Neural cell (in vitro differentiated cells): ENCODE results near the gene ZCCHC10. TPM values are rescaled to one million over a fixed set of nuclear protein-coding genes. Genes with fewer than 3 reads are reported as not detected.

Experiments
- H2AFZ ChIP-seq: fragments of 200-600, 300-800 bp; sonication (generic), shearing (Covaris generic); 2 replicates; pipeline ENCODE4 v1.6.0; 2014; ENCODE audit warnings: low read depth, mild to moderate bottlenecking, antibody characterized with exemption, low read length, moderate library complexity
- H3F3A ChIP-seq: fragments of 200-600 bp; shearing (Covaris generic); 2 replicates; pipeline ENCODE4 v1.6.1; 2016; ENCODE audit warnings: mild to moderate bottlenecking, moderate library complexity, mixed read lengths, antibody characterized with exemption, low read length; ENCODE audit not compliant: insufficient read depth, poor library complexity, severe bottlenecking
- H3K27ac ChIP-seq: fragments of 200-600, 300-800 bp; sonication (generic), shearing (Covaris generic); 2 replicates; pipeline ENCODE4 v1.5.1; 2014; ENCODE audit warnings: mild to moderate bottlenecking, low read length, moderate library complexity
- H3K27me3 ChIP-seq: fragments of 300-800, 200-600 bp; sonication (generic), shearing (Covaris generic); 2 replicates; pipeline ENCODE4 v1.6.0; 2014; ENCODE audit warnings: mild to moderate bottlenecking, low read depth, low read length, moderate library complexity; ENCODE audit not compliant: insufficient read depth
- H3K36me3 ChIP-seq: fragments of 300-800, 200-600 bp; sonication (generic), shearing (Covaris generic); 2 replicates; pipeline ENCODE4 v1.5.1; 2014; ENCODE audit warnings: mild to moderate bottlenecking, antibody characterized with exemption, low read length, moderate library complexity; ENCODE audit not compliant: insufficient read depth
- H3K4me2 ChIP-seq: fragments of 300-800, 200-600 bp; sonication (generic), shearing (Covaris generic); 2 replicates; pipeline ENCODE4 v1.6.0; 2014; ENCODE audit warnings: mild to moderate bottlenecking, low read length
- H3K4me3 ChIP-seq: fragments of 300-800, 200-600 bp; sonication (generic), shearing (Covaris generic); 2 replicates; pipeline ENCODE4 v1.5.1; 2014; ENCODE audit warnings: mild to moderate bottlenecking, low read length, moderate library complexity
- H3K79me2 ChIP-seq: fragments of 200-600 bp; shearing (Covaris generic); replicated peaks from 2 replicates; pipeline ENCODE4 v1.6.0; 2014; ENCODE audit warnings: mild to moderate bottlenecking, low read length, moderate library complexity; ENCODE audit not compliant: insufficient read depth
- H3K9ac ChIP-seq: fragments of 300-800, 200-600 bp; sonication (generic), shearing (Covaris generic); 2 replicates; pipeline ENCODE4 v1.6.1; 2016; ENCODE audit warnings: mild to moderate bottlenecking, low read length, mixed read lengths
- H3K9me2 ChIP-seq: fragments of 200-600 bp; shearing (Covaris generic); 2 replicates; pipeline ENCODE4 v1.6.1; 2016; ENCODE audit warnings: mild to moderate bottlenecking, low read length, mixed read lengths; ENCODE audit not compliant: insufficient read depth
- H3K9me3 ChIP-seq: fragments of 200-600, 300-800 bp; sonication (generic), shearing (Covaris generic); 2 replicates; pipeline ENCODE4 v1.6.1; 2016; ENCODE audit warnings: mild to moderate bottlenecking, mixed run types, low read length, moderate library complexity, mixed read lengths
- H4K20me1 ChIP-seq: fragments of 200-600 bp; shearing (Covaris generic); 2 replicates; pipeline ENCODE4 v1.6.1; 2016; ENCODE audit warnings: mild to moderate bottlenecking, mixed run types; ENCODE audit not compliant: insufficient read depth
- EP300 ChIP-seq: fragments of 450-650 bp; conservative IDR thresholded peaks from 2 replicates; pipeline ENCODE4 v1.6.1; 2014; ENCODE audit warnings: antibody characterized with exemption, mild to moderate bottlenecking, moderate library complexity; ENCODE audit not compliant: poor library complexity, severe bottlenecking
- EZH2 ChIP-seq: fragments of 200-600, 300-800 bp; shearing (Covaris generic), sonication (generic); IDR thresholded peaks from 2 replicates; pipeline ENCODE4 v1.6.1; 2014; ENCODE audit warnings: antibody characterized with exemption, low read length, borderline replicate concordance, mild to moderate bottlenecking; ENCODE audit not compliant: insufficient read depth, poor library complexity, severe bottlenecking
- MXI1 ChIP-seq: fragments of 450-650 bp; conservative IDR thresholded peaks from 2 replicates; pipeline ENCODE4 v1.6.1; 2014; ENCODE audit warnings: antibody characterized with exemption, mild to moderate bottlenecking; ENCODE audit not compliant: poor library complexity, severe bottlenecking
- POLR2AphosphoS5 ChIP-seq: IDR thresholded peaks from 2 replicates; pipeline ENCODE4 v1.6.1; 2012
- RAD21 ChIP-seq: fragments of 450-650 bp; conservative IDR thresholded peaks from 2 replicates; pipeline ENCODE4 v1.6.1; 2014; ENCODE audit warnings: antibody characterized with exemption, mild to moderate bottlenecking, moderate library complexity
- SMC3 ChIP-seq: fragments of 450-650 bp; conservative IDR thresholded peaks from 2 replicates; pipeline ENCODE4 v1.6.1; 2014; ENCODE audit warnings: antibody characterized with exemption, mild to moderate bottlenecking, moderate library complexity; ENCODE audit not compliant: poor library complexity
- TAF1 ChIP-seq: IDR thresholded peaks from 2 replicates; pipeline ENCODE4 v1.6.1; 2012; ENCODE audit warnings: low read depth
- polyA plus RNA-seq: library from polyadenylated mRNA; depleted of rRNA; stranded (reverse); fragments of >200 nt; gene quantifications from 2 replicates; pipeline ENCODE4 v1.2.3, GENCODE V29; 2014
- TF ChIP-seq, protein P1 (sequence below): IDR thresholded peaks from 2 replicates; pipeline ENCODE4 v1.6.1; 2012; ENCODE audit warnings: borderline replicate concordance

The ZCCHC10 gene
- polyA plus RNA-seq, 1 donor from 2014 or later: 68.0 TPM

GRCh38 chr5:132952829-132953228 is 73.5 kb downstream of the ZCCHC10 start:
- H3K4me2 ChIP-seq: no peak overlapping the region

DNA sequence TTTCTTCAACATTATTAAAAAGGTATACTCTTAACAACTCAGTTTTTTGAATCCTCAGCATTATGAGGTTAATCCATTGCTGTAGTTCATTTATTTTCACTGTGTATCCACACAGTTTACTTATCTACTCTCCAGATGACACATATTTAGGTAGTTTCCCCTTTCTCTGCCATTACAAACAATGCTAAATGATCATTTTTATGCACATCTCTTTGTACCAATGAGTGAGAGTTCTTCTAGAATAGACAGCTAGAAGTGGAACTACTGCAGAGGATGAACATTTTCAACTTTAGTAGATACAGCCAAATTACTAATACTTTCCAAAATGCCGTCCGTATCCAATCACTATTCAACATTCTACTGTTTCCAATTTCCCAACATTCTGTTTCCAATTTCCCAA is 74.5 kb downstream of the ZCCHC10 start:
- no peak overlapping the region for H2AFZ ChIP-seq
- no peaks in the 10 kb centered on the region for H3K9me3 ChIP-seq
- peaks cover 3% of the 10 kb centered on the region for H4K20me1 ChIP-seq
- no peaks in the 10 kb centered on the region for H3F3A ChIP-seq
- no peak overlapping the region for H3K4me3 ChIP-seq
- H3K27me3 ChIP-seq: no peaks in the 10 kb centered on the region
- no peak overlapping the region for H3K9ac ChIP-seq
- no peaks in the 10 kb centered on the region for H3K9me2 ChIP-seq
- TF ChIP-seq, protein P1, sequence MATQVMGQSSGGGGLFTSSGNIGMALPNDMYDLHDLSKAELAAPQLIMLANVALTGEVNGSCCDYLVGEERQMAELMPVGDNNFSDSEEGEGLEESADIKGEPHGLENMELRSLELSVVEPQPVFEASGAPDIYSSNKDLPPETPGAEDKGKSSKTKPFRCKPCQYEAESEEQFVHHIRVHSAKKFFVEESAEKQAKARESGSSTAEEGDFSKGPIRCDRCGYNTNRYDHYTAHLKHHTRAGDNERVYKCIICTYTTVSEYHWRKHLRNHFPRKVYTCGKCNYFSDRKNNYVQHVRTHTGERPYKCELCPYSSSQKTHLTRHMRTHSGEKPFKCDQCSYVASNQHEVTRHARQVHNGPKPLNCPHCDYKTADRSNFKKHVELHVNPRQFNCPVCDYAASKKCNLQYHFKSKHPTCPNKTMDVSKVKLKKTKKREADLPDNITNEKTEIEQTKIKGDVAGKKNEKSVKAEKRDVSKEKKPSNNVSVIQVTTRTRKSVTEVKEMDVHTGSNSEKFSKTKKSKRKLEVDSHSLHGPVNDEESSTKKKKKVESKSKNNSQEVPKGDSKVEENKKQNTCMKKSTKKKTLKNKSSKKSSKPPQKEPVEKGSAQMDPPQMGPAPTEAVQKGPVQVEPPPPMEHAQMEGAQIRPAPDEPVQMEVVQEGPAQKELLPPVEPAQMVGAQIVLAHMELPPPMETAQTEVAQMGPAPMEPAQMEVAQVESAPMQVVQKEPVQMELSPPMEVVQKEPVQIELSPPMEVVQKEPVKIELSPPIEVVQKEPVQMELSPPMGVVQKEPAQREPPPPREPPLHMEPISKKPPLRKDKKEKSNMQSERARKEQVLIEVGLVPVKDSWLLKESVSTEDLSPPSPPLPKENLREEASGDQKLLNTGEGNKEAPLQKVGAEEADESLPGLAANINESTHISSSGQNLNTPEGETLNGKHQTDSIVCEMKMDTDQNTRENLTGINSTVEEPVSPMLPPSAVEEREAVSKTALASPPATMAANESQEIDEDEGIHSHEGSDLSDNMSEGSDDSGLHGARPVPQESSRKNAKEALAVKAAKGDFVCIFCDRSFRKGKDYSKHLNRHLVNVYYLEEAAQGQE: no peak
- TF ChIP-seq RAD21 (no peak), POLR2AphosphoS5 (no peak), MXI1 (no peak), TAF1 (no peak), SMC3 (no peak), EP300 (no peak), EZH2 (no peak)
- H3K36me3 ChIP-seq: no peaks in the 10 kb centered on the region
- H3K79me2 ChIP-seq: peaks cover 74% of the 10 kb centered on the region
- no peak overlapping the region for H3K4me2 ChIP-seq
- H3K27ac ChIP-seq: no peak overlapping the region

More at GRCh38 chr5:132952829-132953228, 73.5 kb downstream of the ZCCHC10 start:
- Histone ChIP-seq H3K27me3 (no peaks in the 10 kb centered on the region), H4K20me1 (peaks cover 3% of the 10 kb centered on the region), H3K79me2 (peaks cover 79% of the 10 kb centered on the region), H2AFZ (no peak overlapping the region), H3K9ac (no peak overlapping the region), H3K27ac (no peak overlapping the region), H3F3A (no peaks in the 10 kb centered on the region), H3K9me2 (no peaks in the 10 kb centered on the region), H3K4me3 (no peak overlapping the region), H3K36me3 (no peaks in the 10 kb centered on the region), H3K9me3 (no peaks in the 10 kb centered on the region)
- TF ChIP-seq TAF1: no peak
- TF ChIP-seq MXI1: no peak
- no peak for TF ChIP-seq EP300
- TF ChIP-seq EZH2: no peak
- TF ChIP-seq POLR2AphosphoS5: no peak
- no peak for TF ChIP-seq RAD21
- TF ChIP-seq, protein P1: no peak
- no peak for TF ChIP-seq SMC3
